Activated CD4-positive, alpha-beta memory T cell treated with anti-CD3 and anti-CD28 coated beads for 36 hours (primary cell): ENCODE measurements around the gene SPOCK2. TPM values are rescaled to one million over a fixed set of nuclear protein-coding genes. Genes with fewer than 3 reads are reported as not detected.

Experiments
- CTCF ChIA-PET: fragments of 350-600 bp; sonication (Branson Sonifier 250); formaldehyde crosslinking; loops from one replicate; lab custom pipeline; 2021; ENCODE audit warnings: antibody characterized with exemption, inconsistent platforms; lab: Charles Lee
- POLR2A ChIA-PET: fragments of 350-600 bp; sonication (Branson Sonifier 250); formaldehyde crosslinking; loops from one replicate; lab custom pipeline; 2021; ENCODE audit warnings: antibody characterized with exemption; lab: Charles Lee
- DNase-seq: peaks from one replicate; pipeline ENCODE4 v3.0.0-alpha.2; 2020
- H3K27ac Mint-ChIP-seq: one replicate; pipeline ENCODE4 v1.8.0; 2021; ENCODE audit warnings: mixed read lengths
- H3K27me3 Mint-ChIP-seq: one replicate; pipeline ENCODE4 v1.8.0; 2021; ENCODE audit warnings: mixed read lengths
- H3K36me3 Mint-ChIP-seq: one replicate; pipeline ENCODE4 v1.8.0; 2021; ENCODE audit warnings: mixed read lengths
- H3K4me1 Mint-ChIP-seq: one replicate; pipeline ENCODE4 v1.8.0; 2021; ENCODE audit warnings: low read depth, mixed read lengths
- H3K4me3 Mint-ChIP-seq: one replicate; pipeline ENCODE4 v1.8.0; 2021; ENCODE audit warnings: mild to moderate bottlenecking, mixed read lengths
- H3K9me3 Mint-ChIP-seq: one replicate; pipeline ENCODE4 v1.8.0; 2021; ENCODE audit warnings: mixed read lengths
- intact Hi-C: fragments of 100-400 bp; cut with micrococcal nuclease; formaldehyde crosslinking; loops from one replicate; pipeline ENCODE4 v1.15.1; 2023
- total RNA-seq, 2 experiments: library from RNA; stranded (reverse); gene quantifications; one replicate each; pipeline ENCODE4 v1.2.3, GENCODE V29; 2021

The SPOCK2 gene
- total RNA-seq, 2 experiments from 2014 or later: 216 to 218 TPM

DNA sequence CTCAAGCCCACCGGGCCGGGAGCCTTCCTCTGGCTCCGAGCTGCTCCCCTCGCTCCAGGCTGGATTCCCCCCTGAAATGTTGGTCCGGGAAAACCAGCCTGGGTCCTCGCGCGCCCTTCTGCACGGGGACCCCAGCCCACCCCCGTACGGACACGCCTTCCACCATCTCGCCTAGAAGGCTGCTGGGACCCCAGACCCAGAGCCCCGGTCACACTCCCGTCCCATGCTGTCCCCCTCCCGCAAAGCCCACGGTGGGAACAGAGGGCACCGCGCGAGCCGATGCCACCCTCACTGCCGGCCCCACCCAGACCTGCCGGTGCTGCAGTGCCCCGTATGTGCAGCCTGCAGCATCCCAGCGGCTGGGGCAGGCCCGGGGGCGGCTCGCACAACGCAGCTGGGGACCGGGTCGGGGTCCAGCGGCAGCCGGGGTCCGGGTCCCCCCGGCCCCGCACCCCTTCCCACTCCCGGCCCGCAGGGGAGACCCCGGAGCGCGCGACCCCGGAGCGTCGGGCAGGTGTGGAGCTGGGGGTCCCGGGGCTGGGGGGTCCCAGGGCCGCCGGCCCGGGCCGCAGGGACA lies 871 bp downstream of the SPOCK2 start:
- intact Hi-C loops: loop anchor here (5.0 kb wide), 1 partner anchor 35 kb away; no protein-coding TSS in a partner anchor
- Mint-ChIP-seq H3K36me3 (peaks cover 39% of the 10 kb centered on the region), H3K4me1 (peaks cover 52% of the 10 kb centered on the region)

DNA sequence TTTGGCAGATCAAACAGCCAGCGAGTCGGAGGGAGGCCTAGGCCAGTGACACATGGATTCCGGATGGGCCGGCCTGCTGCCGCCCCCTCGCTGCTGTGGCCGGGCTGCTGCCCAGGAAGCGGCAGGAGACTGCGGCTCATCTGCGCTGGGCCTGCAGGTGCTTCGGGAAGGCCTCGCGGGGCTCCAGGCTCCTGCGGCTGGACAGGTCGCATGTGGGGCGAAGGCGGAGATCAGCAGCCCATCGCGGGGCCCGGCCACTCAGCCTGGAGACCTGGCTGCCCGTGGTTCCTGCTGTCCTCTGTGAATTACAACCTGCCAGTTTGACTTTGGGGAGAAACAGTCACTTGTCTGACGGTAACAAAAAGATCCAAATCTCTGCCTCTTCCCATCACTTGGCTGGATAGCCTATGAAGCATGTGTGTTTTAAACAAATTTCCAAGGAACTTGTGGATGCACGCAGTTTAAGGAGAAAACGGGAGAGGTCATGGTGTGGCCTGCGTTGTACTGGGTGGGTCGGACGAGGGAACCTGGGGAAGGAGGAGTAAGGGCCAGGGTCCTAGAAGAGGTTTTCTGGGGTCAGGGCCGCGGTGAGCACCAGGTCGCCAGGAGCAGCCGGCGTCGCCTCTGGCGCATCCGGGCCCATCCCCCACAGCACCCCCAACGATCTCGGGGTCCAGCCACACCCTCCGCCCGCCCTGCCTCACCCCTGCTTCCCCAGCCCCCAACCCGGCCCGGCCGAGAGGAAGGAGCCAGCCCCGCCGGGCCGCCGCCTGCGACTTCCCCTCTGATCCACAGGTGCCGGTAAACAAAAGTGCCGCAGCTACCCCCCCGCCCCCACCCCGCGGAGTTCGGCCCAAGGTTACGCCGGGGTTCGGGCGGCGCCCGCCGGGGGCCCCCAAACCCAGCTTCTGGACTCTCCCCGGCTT lies 1.6 kb downstream of the SPOCK2 start:
- ChIA-PET CTCF (interaction anchor here (0.7 to 4.0 kb wide), 5 partner anchors 38 to 250 kb away, joined by 3 to 15 read pairs (median 4); no protein-coding TSS in a partner anchor), POLR2A (interaction anchor here (1.1 to 3.0 kb wide), 7 partner anchors 8 to 247 kb away, joined by 3 to 16 read pairs (median 4); partner anchors contain the start of gene DDIT4)

More for the DNA sequence above, 871 bp downstream of the SPOCK2 start:
- no peaks in the 10 kb centered on the region for H3K9me3 Mint-ChIP-seq
- peak overlapping the region; percentile 92 for H3K27ac Mint-ChIP-seq
- POLR2A ChIA-PET: interaction anchor here (1.0 to 3.0 kb wide), 10 partner anchors 9 to 247 kb away, joined by 3 to 16 read pairs (median 4); partner anchors contain the start of genes ANAPC16, ASCC1 and DDIT4
- peak; percentile 64 for DNase-seq
- CTCF ChIA-PET: interaction anchor here (0.7 to 2.8 kb wide), 6 partner anchors 21 to 250 kb away, joined by 3 to 11 read pairs (median 4); partner anchors contain the start of gene ASCC1
- peak overlapping the region; percentile 91 for H3K4me3 Mint-ChIP-seq
- H3K27me3 Mint-ChIP-seq: no peaks in the 10 kb centered on the region

GRCh38 chr10:72085864-72086465 lies 2.4 kb downstream of the SPOCK2 start:
- POLR2A ChIA-PET: interaction anchor here (1.1 to 1.6 kb wide), 2 partner anchors 12 to 129 kb away, joined by 3 to 4 read pairs; no protein-coding TSS in a partner anchor
- Mint-ChIP-seq H3K27me3 (no peaks in the 10 kb centered on the region), H3K4me3 (peak overlapping the region; percentile 91), H3K9me3 (no peaks in the 10 kb centered on the region), H3K4me1 (peaks cover 64% of the 10 kb centered on the region), H3K36me3 (peaks cover 41% of the 10 kb centered on the region), H3K27ac (peak overlapping the region; percentile 92)
- intact Hi-C loops: loop anchor here (5.0 kb wide), 1 partner anchor 36 kb away; no protein-coding TSS in a partner anchor
- CTCF ChIA-PET: interaction anchor here (0.6 to 4.0 kb wide), 5 partner anchors 38 to 246 kb away, joined by 3 to 15 read pairs (median 4); no protein-coding TSS in a partner anchor
- DNase-seq: peak; percentile 12

More for the DNA sequence above, 1.6 kb downstream of the SPOCK2 start:
- H3K4me3 Mint-ChIP-seq: peak overlapping the region; percentile 91
- H3K27me3 Mint-ChIP-seq: no peaks in the 10 kb centered on the region
- H3K27ac Mint-ChIP-seq: peak overlapping the region; percentile 92
- intact Hi-C loops: loop anchor here (5.0 kb wide), 1 partner anchor 36 kb away; no protein-coding TSS in a partner anchor
- no peaks in the 10 kb centered on the region for H3K9me3 Mint-ChIP-seq
- H3K4me1 Mint-ChIP-seq: peaks cover 57% of the 10 kb centered on the region
- DNase-seq: peak; percentile 72
- H3K36me3 Mint-ChIP-seq: peaks cover 38% of the 10 kb centered on the region

- Mint-ChIP-seq H3K36me3 (peaks cover 41% of the 10 kb centered on the region), H3K9me3 (no peaks in the 10 kb centered on the region), H3K27me3 (no peaks in the 10 kb centered on the region), H3K4me1 (peaks cover 70% of the 10 kb centered on the region), H3K4me3 (peak overlapping the region; percentile 91), H3K27ac (peak overlapping the region; percentile 92)
- peak; percentile 8 for DNase-seq
- ChIA-PET CTCF (interaction anchor here (1.0 to 4.0 kb wide), 5 partner anchors 37 to 247 kb away, joined by 3 to 15 read pairs (median 4); no protein-coding TSS in a partner anchor), POLR2A (interaction anchor here (0.5 to 1.6 kb wide), 2 partner anchors 11 to 12 kb away, joined by 3 to 4 read pairs; no protein-coding TSS in a partner anchor)
- intact Hi-C loops: loop anchor here (5.0 kb wide), 1 partner anchor 37 kb away; no protein-coding TSS in a partner anchor
Measured at GRCh38 chr10:72085166-72085565, 3.2 kb downstream of the SPOCK2 start.

DNA sequence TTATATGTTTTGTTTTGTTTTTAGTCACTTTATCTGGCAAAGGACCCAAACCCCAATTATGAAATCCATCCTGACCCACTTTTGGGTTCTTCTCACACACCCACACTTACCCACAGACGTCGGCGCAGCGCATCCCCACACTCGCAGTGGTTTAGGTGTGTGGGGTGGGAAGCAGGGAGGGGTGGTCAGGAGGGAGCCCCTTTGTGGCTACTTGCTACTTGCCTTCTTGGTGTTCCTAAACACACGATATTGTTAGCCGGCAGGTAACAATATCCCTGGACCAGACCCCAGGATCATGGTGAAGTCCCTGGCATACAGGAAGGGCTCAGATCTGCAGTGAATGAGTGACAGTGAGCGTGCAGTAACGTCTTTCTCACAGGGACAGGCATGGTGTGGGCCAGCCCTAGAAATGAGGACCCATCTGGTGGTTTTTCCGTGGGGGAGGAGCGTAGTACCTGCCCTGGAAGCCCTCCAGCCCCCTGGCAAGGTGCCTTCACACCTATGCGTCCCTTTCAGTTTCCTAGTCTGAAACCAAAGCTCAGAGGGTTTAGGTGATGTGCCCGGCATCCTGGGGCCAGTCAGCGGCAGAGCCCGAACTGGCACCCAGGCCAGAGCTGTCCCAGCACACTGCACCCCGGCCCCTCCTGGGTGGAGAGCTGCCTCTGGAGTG lies 4.4 kb downstream of the SPOCK2 start:
- DNase-seq: peak; percentile 80
- Mint-ChIP-seq H3K4me3 (peak overlapping the region; percentile 91), H3K27me3 (no peaks in the 10 kb centered on the region), H3K36me3 (peaks cover 41% of the 10 kb centered on the region), H3K27ac (peak overlapping the region; percentile 92), H3K4me1 (peaks cover 71% of the 10 kb centered on the region), H3K9me3 (no peaks in the 10 kb centered on the region)
- ChIA-PET POLR2A (no interaction called here), CTCF (interaction anchor here (0.9 to 4.0 kb wide), 3 partner anchors 36 to 254 kb away, joined by 3 to 15 read pairs (median 6); no protein-coding TSS in a partner anchor)
- intact Hi-C loops: loop anchor here (1.0 to 5.0 kb wide), 2 partner anchors 25 to 178 kb away; no protein-coding TSS in a partner anchor

- peak overlapping the region; percentile 91 for H3K4me3 Mint-ChIP-seq
- peaks cover 76% of the 10 kb centered on the region for H3K4me1 Mint-ChIP-seq
- ChIA-PET CTCF (interaction anchor here (0.9 to 4.0 kb wide), 2 partner anchors 35 to 255 kb away, joined by 3 to 15 read pairs; no protein-coding TSS in a partner anchor), POLR2A (no interaction called here)
- intact Hi-C loops: loop anchor here (5.0 kb wide), 1 partner anchor 179 kb away; no protein-coding TSS in a partner anchor
- H3K9me3 Mint-ChIP-seq: no peaks in the 10 kb centered on the region
- peak; percentile 14 for DNase-seq
- H3K36me3 Mint-ChIP-seq: peaks cover 40% of the 10 kb centered on the region
- H3K27me3 Mint-ChIP-seq: no peaks in the 10 kb centered on the region
- H3K27ac Mint-ChIP-seq: peak overlapping the region; percentile 92
Measured at GRCh38 chr10:72082856-72083789, 5.2 kb downstream of the SPOCK2 start.

DNA sequence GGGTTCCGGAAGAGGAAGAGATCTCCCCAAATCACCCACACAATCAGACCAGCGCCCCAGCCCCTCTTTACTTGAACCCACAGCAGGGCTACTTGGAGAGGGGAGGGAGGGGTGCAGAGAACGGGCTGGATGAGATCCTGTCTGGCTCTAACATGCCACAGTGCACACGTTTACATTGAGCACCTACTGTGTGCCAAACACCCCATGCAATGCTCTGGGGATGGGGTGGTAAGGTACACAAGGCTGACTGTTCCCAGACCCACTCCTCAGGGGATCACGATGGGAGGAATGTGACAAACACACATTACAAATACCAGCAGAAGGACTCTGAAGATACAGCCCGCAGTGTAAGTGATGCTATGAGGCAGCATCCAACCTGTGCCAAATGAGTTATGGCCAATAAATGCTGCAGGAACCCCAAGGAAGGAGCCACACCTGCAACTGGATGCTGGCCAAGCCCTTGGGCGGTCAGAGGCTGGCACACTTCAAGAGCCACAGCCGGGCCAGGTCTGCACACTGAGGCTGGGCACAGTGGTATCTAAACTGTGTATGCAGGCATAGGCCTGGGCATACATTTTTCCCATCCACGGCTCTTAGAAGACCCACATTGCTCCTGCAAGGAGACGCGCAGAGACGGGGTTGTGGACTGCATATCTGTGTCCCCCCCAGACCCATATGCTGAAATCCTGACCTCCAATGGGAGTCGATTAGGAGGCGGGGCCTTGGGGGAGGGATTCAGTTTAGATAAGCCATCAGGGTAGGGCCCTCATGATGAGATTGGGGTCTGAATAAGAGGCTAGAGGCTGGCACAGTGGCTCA lies 6.4 kb downstream of the SPOCK2 start:
- ChIA-PET POLR2A (no interaction called here), CTCF (no interaction called here)
- Mint-ChIP-seq H3K4me3 (peak overlapping the region; percentile 35), H3K4me1 (peaks cover 86% of the 10 kb centered on the region), H3K9me3 (no peaks in the 10 kb centered on the region), H3K36me3 (peaks cover 37% of the 10 kb centered on the region), H3K27ac (peak overlapping the region; percentile 86), H3K27me3 (no peaks in the 10 kb centered on the region)
- intact Hi-C loops: loop anchor here (5.0 kb wide), 1 partner anchor 180 kb away; no protein-coding TSS in a partner anchor
- peak; percentile 8 for DNase-seq

GRCh38 chr10:72081210-72081609 lies 7.1 kb downstream of the SPOCK2 start:
- intact Hi-C loops: loop anchor here (5.0 kb wide), 1 partner anchor 181 kb away; no protein-coding TSS in a partner anchor
- peak overlapping the region; percentile 86 for H3K27ac Mint-ChIP-seq
- POLR2A ChIA-PET: no interaction called here
- CTCF ChIA-PET: no interaction called here
- H3K4me3 Mint-ChIP-seq: no peak overlapping the region
- no peaks in the 10 kb centered on the region for H3K27me3 Mint-ChIP-seq
- peak; percentile 8 for DNase-seq
- H3K9me3 Mint-ChIP-seq: no peaks in the 10 kb centered on the region
- peaks cover 92% of the 10 kb centered on the region for H3K4me1 Mint-ChIP-seq
- peaks cover 30% of the 10 kb centered on the region for H3K36me3 Mint-ChIP-seq
